SK-N-SH (cell line): Measurements from ENCODE around the gene CLCN6. TPM values are rescaled to one million over a fixed set of nuclear protein-coding genes. Genes with fewer than 3 reads are reported as not detected.

Experiments used
- CTCF ChIA-PET: fragments of 300-600, 350-600 bp; formaldehyde crosslinking; extraction: SDS; loops from one replicate; lab custom pipeline; 2021; lab: Yijun Ruan, JAX
- POLR2A ChIA-PET: fragments of 350-600 bp; sonication (Branson Sonifier 250); formaldehyde crosslinking; extraction: SDS; loops from one replicate; lab custom pipeline; 2020; ENCODE audit warnings: antibody characterized with exemption, inconsistent platforms; lab: Yijun Ruan, JAX
- DNase-seq: peaks from one replicate; pipeline ENCODE4 v3.0.0; 2012
- H2AFZ ChIP-seq: fragments of 200-600 bp; sonication (generic); 2 replicates; pipeline ENCODE4 v1.8.1; 2016; ENCODE audit warnings: antibody characterized with exemption, mild to moderate bottlenecking, low read depth
- H3F3A ChIP-seq: fragments of 200-600 bp; sonication (generic); replicated peaks from 2 replicates; pipeline ENCODE3; 2016; ENCODE audit warnings: antibody characterized with exemption, mild to moderate bottlenecking; ENCODE audit not compliant: insufficient read depth
- H3K27ac ChIP-seq, 2 experiments: fragments of 200-500 bp in 1 of 2; fragments of 200-600 bp in 1 of 2; sonication (Bioruptor generic) in 1 of 2; sonication (generic), shearing (Covaris generic) in 1 of 2; 2 replicates each; pipeline versions ENCODE4 v1.5.1 to v1.6.1; 2014 to 2016; ENCODE audit warnings: low read depth in 2 of 2, inconsistent platforms in 1 of 2, low read length in 1 of 2, mild to moderate bottlenecking in 1 of 2, mixed read lengths in 1 of 2
- H3K27me3 ChIP-seq: fragments of 200-600 bp; sonication (generic), shearing (Covaris generic); 2 replicates; pipeline ENCODE4 v1.6.1; 2016; ENCODE audit warnings: mixed run types; ENCODE audit not compliant: insufficient read depth
- H3K36me3 ChIP-seq, 2 experiments: fragments of 200-500 bp in 1 of 2; fragments of 200-600 bp in 1 of 2; sonication (Bioruptor generic) in 1 of 2; sonication (generic) in 1 of 2; replicated peaks in 1 of 2; 2 replicates each; pipeline versions ENCODE3 to v1.5.1; 2014 to 2016; ENCODE audit warnings: low read length in 1 of 2, mild to moderate bottlenecking in 1 of 2; ENCODE audit not compliant: insufficient read depth in 2 of 2, control insufficient read depth in 1 of 2
- H3K4me1 ChIP-seq, 2 experiments: fragments of 200-500 bp in 1 of 2; fragments of 200-600 bp in 1 of 2; sonication (Bioruptor generic) in 1 of 2; sonication (generic), shearing (Covaris generic) in 1 of 2; 2 replicates each; pipeline versions ENCODE4 v1.5.1 to v1.6.1; 2014 to 2016; ENCODE audit warnings: low read depth in 1 of 2, low read length in 1 of 2, mixed run types in 1 of 2; ENCODE audit not compliant: insufficient read depth in 2 of 2, control insufficient read depth in 1 of 2
- H3K4me2 ChIP-seq: fragments of 200-600 bp; sonication (generic), shearing (Covaris generic); 2 replicates; pipeline ENCODE4 v1.6.1; 2017; ENCODE audit warnings: mixed run types
- H3K4me3 ChIP-seq, 2 experiments: fragments of 200-500 bp in 1 of 2; fragments of 200-600 bp in 1 of 2; sonication (Bioruptor generic) in 1 of 2; sonication (generic), shearing (Covaris generic) in 1 of 2; 2 replicates each; pipeline versions ENCODE4 v1.5.1 to v1.8.1; 2014 to 2016; ENCODE audit warnings: low read depth in 2 of 2, inconsistent platforms in 1 of 2, low read length in 1 of 2, mild to moderate bottlenecking in 1 of 2, mixed read lengths in 1 of 2, moderate library complexity in 1 of 2
- H3K79me2 ChIP-seq: fragments of 200-600 bp; sonication (generic); 2 replicates; pipeline ENCODE4 v1.8.1; 2017; ENCODE audit warnings: mild to moderate bottlenecking; ENCODE audit not compliant: insufficient read depth
- H3K9ac ChIP-seq: fragments of 200-600 bp; sonication (generic); 2 replicates; pipeline ENCODE4 v1.6.1; 2017; ENCODE audit warnings: mixed run types
- H3K9me2 ChIP-seq: fragments of 200-600 bp; sonication (generic); 2 replicates; pipeline ENCODE4 v1.6.1; 2017; ENCODE audit warnings: mixed run types
- H3K9me3 ChIP-seq: fragments of 200-600 bp; sonication (generic); 2 replicates; pipeline ENCODE4 v1.6.1; 2017; ENCODE audit warnings: mixed run types, mild to moderate bottlenecking, moderate library complexity
- H4K20me1 ChIP-seq: fragments of 200-600 bp; sonication (generic); 2 replicates; pipeline ENCODE4 v1.6.1; 2017; ENCODE audit warnings: mild to moderate bottlenecking, mixed run types; ENCODE audit not compliant: insufficient read depth
- CHD2 ChIP-seq: fragments of 150-350 bp; IDR thresholded peaks from 2 replicates; pipeline ENCODE4 v1.6.1; 2018; ENCODE audit warnings: low read length; ENCODE audit not compliant: partially characterized antibody
- FOXM1 ChIP-seq: IDR thresholded peaks from 2 replicates; pipeline ENCODE4 v1.4.0; 2012; ENCODE audit warnings: low read depth, mild to moderate bottlenecking
- GABPA ChIP-seq: IDR thresholded peaks from 2 replicates; pipeline ENCODE4 v1.4.0; 2012; ENCODE audit warnings: low read depth, mild to moderate bottlenecking
- MEF2A ChIP-seq: IDR thresholded peaks from 2 replicates; pipeline ENCODE4 v1.4.0; 2012; ENCODE audit warnings: low read depth, borderline replicate concordance
- POLR2AphosphoS5 ChIP-seq: IDR thresholded peaks from 2 replicates; pipeline ENCODE4 v1.6.1; 2012; ENCODE audit warnings: low read depth, low read length
- RAD21 ChIP-seq: IDR thresholded peaks from 2 replicates; pipeline ENCODE4 v1.6.1; 2012; ENCODE audit warnings: mild to moderate bottlenecking, low read length
- RCOR1 ChIP-seq: fragments of 150-350 bp; IDR thresholded peaks from 2 replicates; pipeline ENCODE4 v1.6.1; 2017; ENCODE audit warnings: antibody characterized with exemption, low read length
- RXRA ChIP-seq: IDR thresholded peaks from 2 replicates; pipeline ENCODE4 v1.4.0; 2012; ENCODE audit warnings: low read depth, mild to moderate bottlenecking, borderline replicate concordance
- SMC3 ChIP-seq: IDR thresholded peaks from 2 replicates; pipeline ENCODE4 v1.6.1; 2012; ENCODE audit warnings: low read depth, low read length, improper control_type of control experiment
- WGBS: methylation state at CpG from one replicate; pipeline ENCODE4 v1.1.6; 2017; ENCODE audit warnings: low lambda C conversion rate; 5-methylcytosine and 5-hydroxymethylcytosine counted together
- polyA plus RNA-seq, 3 experiments: library from polyadenylated mRNA; depleted of rRNA; stranded (reverse); fragments of >200 nt; gene quantifications; 2 replicates each; pipeline ENCODE4 v1.2.3, GENCODE V29; 2012
- TF ChIP-seq, protein P1 (sequence below): fragments of 150-350 bp; IDR thresholded peaks from 2 replicates; pipeline ENCODE4 v1.6.1; 2017; ENCODE audit warnings: antibody characterized with exemption, low read length, low read depth, borderline replicate concordance
- TF ChIP-seq, protein P2 (sequence below): fragments of 150-350 bp; IDR thresholded peaks from 2 replicates; pipeline ENCODE4 v1.6.1; 2016; ENCODE audit warnings: mild to moderate bottlenecking, low read depth, low read length
- TF ChIP-seq, protein P3 (sequence below): fragments of 200-600 bp; sonication (generic); IDR thresholded peaks from 2 replicates; pipeline ENCODE4 v1.6.1; 2017; ENCODE audit warnings: antibody characterized with exemption, mild to moderate bottlenecking, moderate library complexity

The CLCN6 gene
- polyA plus RNA-seq, 1 of the 3 experiments (the other 2 are of a cell fraction): 7.4 TPM

DNA sequence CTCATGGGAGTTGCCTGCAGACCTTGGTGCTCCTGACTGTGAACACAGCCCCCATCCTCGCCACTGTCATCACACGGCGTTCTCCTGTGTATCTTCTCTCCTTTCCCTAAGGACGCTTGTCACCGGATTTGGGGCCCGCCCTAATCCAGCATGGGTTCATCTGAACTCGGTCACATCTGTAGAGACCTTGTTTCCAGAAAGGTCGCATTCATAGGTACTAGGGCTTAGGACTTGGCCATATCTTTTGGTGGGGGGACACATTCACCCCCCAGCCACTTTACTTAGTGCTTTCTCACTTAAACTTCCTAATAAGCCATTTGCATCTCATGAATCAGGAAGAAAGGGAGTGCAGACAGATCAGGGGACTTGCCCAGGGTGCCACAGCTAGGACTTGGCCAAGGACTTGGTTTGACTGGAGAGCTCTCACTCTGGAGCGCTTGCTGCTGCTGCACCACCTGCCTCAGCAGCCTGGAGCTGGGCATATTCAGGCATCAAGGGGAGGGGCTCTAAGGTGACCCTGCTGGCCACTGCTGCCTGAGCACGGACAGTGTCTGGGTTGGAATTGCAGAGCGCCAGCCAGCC lies 31.9 kb downstream of the CLCN6 start:
- TF ChIP-seq RXRA (no peak), GABPA (no peak), FOXM1 (no peak)
- TF ChIP-seq, protein P1, sequence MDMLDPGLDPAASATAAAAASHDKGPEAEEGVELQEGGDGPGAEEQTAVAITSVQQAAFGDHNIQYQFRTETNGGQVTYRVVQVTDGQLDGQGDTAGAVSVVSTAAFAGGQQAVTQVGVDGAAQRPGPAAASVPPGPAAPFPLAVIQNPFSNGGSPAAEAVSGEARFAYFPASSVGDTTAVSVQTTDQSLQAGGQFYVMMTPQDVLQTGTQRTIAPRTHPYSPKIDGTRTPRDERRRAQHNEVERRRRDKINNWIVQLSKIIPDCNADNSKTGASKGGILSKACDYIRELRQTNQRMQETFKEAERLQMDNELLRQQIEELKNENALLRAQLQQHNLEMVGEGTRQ: no peak
- TF ChIP-seq, protein P2, sequence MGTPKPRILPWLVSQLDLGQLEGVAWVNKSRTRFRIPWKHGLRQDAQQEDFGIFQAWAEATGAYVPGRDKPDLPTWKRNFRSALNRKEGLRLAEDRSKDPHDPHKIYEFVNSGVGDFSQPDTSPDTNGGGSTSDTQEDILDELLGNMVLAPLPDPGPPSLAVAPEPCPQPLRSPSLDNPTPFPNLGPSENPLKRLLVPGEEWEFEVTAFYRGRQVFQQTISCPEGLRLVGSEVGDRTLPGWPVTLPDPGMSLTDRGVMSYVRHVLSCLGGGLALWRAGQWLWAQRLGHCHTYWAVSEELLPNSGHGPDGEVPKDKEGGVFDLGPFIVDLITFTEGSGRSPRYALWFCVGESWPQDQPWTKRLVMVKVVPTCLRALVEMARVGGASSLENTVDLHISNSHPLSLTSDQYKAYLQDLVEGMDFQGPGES: no peak
- no peak for DNase-seq
- ChIA-PET CTCF (interaction anchor here (0.6 to 15.4 kb wide), 39 partner anchors 9 to 443 kb away, joined by 3 to 316 read pairs (median 5); partner anchors contain the start of genes CLCN6, MFN2, MTHFR and NPPA), POLR2A (interaction anchor here (2.8 kb wide), 1 partner anchor 70 kb away, joined by 17 read pairs; no protein-coding TSS in a partner anchor)
- Histone ChIP-seq H3K9me2 (no peaks in the 10 kb centered on the region), H3K4me3 (no peak overlapping the region), H3K9me3 (no peaks in the 10 kb centered on the region), H2AFZ (no peak overlapping the region), H3K36me3 (peaks cover 48 to 85% of the 10 kb centered on the region in 2 experiments), H3K79me2 (no peaks in the 10 kb centered on the region), H3K4me2 (no peak overlapping the region), H3F3A (no peaks in the 10 kb centered on the region), H3K27me3 (no peaks in the 10 kb centered on the region), H3K27ac (no peak overlapping the region), H3K9ac (no peak overlapping the region), H4K20me1 (peaks cover 4% of the 10 kb centered on the region; the same call in 1 of the 2 replicates), H3K4me1 (peaks cover 0 to 23% of the 10 kb centered on the region in 2 experiments; a peak in 2 of 4 replicates)
- 93% methylated on average over 10 of the region's 11 CpGs for WGBS

DNA sequence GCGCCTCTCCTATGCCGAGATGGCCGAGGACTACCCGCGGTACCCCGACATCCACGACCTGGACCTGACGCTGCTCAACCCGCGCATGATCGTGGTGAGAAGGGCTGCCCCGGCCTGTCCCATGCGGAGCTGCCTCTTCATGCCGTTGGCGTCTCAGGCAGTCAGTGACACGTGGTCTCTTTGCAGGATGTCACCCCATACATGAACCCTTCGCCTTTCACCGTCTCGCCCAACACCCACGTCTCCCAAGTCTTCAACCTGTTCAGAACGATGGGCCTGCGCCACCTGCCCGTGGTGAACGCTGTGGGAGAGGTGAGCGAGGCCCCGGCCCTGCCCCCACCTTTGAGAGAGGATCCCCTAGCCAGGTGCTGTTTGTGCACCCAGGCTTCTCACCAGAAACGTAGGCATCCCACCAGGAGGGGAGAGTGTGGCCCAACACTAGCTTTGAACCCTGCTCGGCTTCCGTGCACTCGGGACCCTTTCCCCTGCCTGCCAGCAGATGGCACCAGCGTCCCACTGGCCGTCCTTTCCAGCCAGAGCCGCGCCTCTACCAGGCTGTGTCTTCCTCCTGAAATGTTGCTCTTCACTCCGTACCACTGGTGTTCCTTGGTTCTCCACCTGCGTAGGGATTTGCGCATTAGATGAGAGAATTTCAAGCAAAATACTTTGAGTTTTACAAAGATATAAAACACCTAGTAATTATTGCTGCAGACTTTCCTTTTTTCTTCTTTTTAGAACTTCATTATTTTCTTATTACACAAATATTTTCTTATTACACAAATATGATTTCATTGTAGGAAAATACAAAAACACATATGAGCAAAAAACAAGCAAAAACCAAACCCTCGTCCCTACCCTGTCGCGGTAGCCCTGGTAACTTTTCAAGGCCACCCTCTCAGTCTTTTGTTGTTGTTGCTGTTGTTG lies 32.6 kb downstream of the CLCN6 start:
- TF ChIP-seq, protein P3, sequence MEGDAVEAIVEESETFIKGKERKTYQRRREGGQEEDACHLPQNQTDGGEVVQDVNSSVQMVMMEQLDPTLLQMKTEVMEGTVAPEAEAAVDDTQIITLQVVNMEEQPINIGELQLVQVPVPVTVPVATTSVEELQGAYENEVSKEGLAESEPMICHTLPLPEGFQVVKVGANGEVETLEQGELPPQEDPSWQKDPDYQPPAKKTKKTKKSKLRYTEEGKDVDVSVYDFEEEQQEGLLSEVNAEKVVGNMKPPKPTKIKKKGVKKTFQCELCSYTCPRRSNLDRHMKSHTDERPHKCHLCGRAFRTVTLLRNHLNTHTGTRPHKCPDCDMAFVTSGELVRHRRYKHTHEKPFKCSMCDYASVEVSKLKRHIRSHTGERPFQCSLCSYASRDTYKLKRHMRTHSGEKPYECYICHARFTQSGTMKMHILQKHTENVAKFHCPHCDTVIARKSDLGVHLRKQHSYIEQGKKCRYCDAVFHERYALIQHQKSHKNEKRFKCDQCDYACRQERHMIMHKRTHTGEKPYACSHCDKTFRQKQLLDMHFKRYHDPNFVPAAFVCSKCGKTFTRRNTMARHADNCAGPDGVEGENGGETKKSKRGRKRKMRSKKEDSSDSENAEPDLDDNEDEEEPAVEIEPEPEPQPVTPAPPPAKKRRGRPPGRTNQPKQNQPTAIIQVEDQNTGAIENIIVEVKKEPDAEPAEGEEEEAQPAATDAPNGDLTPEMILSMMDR: peak; percentile 97
- TF ChIP-seq POLR2AphosphoS5: 0 out of 2 replicates have a peak, but pooled peaks have one; percentile 9
- TF ChIP-seq RAD21: peak; percentile 99
- 0 out of 2 replicates have a peak, but pooled peaks have one; percentile 30 for TF ChIP-seq RCOR1
- peak; percentile 98 for TF ChIP-seq SMC3
- TF ChIP-seq MEF2A: no peak
- TF ChIP-seq GABPA: no peak
- peak; percentile 55 for TF ChIP-seq CHD2
- CTCF ChIA-PET: interaction anchor here (0.6 to 15.4 kb wide), 37 partner anchors 9 to 444 kb away, joined by 3 to 316 read pairs (median 5); partner anchors contain the start of genes CLCN6, MFN2, MTHFR and NPPA
- Histone ChIP-seq H3K9me3 (no peaks in the 10 kb centered on the region), H2AFZ (no peak overlapping the region), H3K4me2 (no peak overlapping the region), H3K9me2 (no peaks in the 10 kb centered on the region), H3K9ac (no peak overlapping the region), H3K4me3 (peak overlapping the region in 1 of 2 experiments; percentile 36; a peak in 1 of 4 replicates), H3K79me2 (no peaks in the 10 kb centered on the region), H4K20me1 (peaks cover 4% of the 10 kb centered on the region; the same call in 1 of the 2 replicates), H3K4me1 (peaks cover 0 to 26% of the 10 kb centered on the region in 2 experiments; a peak in 2 of 4 replicates), H3K27me3 (no peaks in the 10 kb centered on the region), H3K36me3 (peaks cover 47 to 80% of the 10 kb centered on the region in 2 experiments), H3F3A (no peaks in the 10 kb centered on the region), H3K27ac (no peak overlapping the region; a peak in 1 of 4 replicates)
- 58% methylated on average over 38 of the region's 40 CpGs for WGBS
- peak; percentile 93 for DNase-seq
- POLR2A ChIA-PET: interaction anchor here (2.8 kb wide), 1 partner anchor 70 kb away, joined by 17 read pairs; no protein-coding TSS in a partner anchor
